HepG2 (cell line): ENCODE results near the gene TUT1. TPM values are rescaled to one million over a fixed set of nuclear protein-coding genes. Genes with fewer than 3 reads are reported as not detected.

Experiments used
- CBX1 ChIP-seq: IDR thresholded peaks from one replicate; pipeline ENCODE4 v1.6.1; 2016; ENCODE audit warnings: antibody characterized with exemption, low read depth
- CBX5 ChIP-seq: sonication (generic); formaldehyde crosslinking; IDR thresholded peaks from 2 replicates; pipeline ENCODE4 v1.4.0; 2020; ENCODE audit warnings: missing genetic modification reagents, borderline replicate concordance
- CREBL2 ChIP-seq: sonication (generic); formaldehyde crosslinking; IDR thresholded peaks from 2 replicates; pipeline ENCODE4 v1.8.1; 2023; ENCODE audit warnings: missing genetic modification reagents, mild to moderate bottlenecking, borderline replicate concordance
- GTF3A ChIP-seq: sonication (generic); formaldehyde crosslinking; conservative IDR thresholded peaks from 2 replicates; pipeline ENCODE4 v1.4.0; 2020; ENCODE audit warnings: mild to moderate bottlenecking, missing genetic modification reagents
- HMG20A ChIP-seq: IDR thresholded peaks from 2 replicates; pipeline ENCODE4 v1.6.1; 2016; ENCODE audit warnings: borderline replicate concordance
- MLX ChIP-seq: IDR thresholded peaks from 2 replicates; pipeline ENCODE4 v1.6.1; 2016
- NFYC ChIP-seq: IDR thresholded peaks from 2 replicates; pipeline ENCODE4 v1.6.1; 2016; ENCODE audit warnings: missing genetic modification reagents, missing compliant biosample characterization
- SAP130 ChIP-seq: IDR thresholded peaks from 2 replicates; pipeline ENCODE4 v1.6.1; 2016; ENCODE audit warnings: low read depth
- UBTF ChIP-seq: sonication (generic); formaldehyde crosslinking; IDR thresholded peaks from 2 replicates; pipeline ENCODE4 v1.4.0; 2020; ENCODE audit warnings: mild to moderate bottlenecking, missing genetic modification reagents
- ZFP1 ChIP-seq: IDR thresholded peaks from 2 replicates; pipeline ENCODE4 v1.6.1; 2016
- ZFP90 ChIP-seq: sonication (generic); formaldehyde crosslinking; IDR thresholded peaks from 2 replicates; pipeline ENCODE4 v1.8.0; 2022; ENCODE audit warnings: missing genetic modification reagents, mild to moderate bottlenecking, inconsistent platforms, borderline replicate concordance
- ZNF691 ChIP-seq: sonication (generic); formaldehyde crosslinking; IDR thresholded peaks from 2 replicates; pipeline ENCODE4 v1.4.0; 2020; ENCODE audit warnings: missing genetic modification reagents, low read depth, mild to moderate bottlenecking, borderline replicate concordance
- ZNF724P ChIP-seq: sonication (generic); formaldehyde crosslinking; IDR thresholded peaks from 2 replicates; pipeline ENCODE4 v1.8.0; 2022; ENCODE audit warnings: missing genetic modification reagents, borderline replicate concordance
- ZNF776 ChIP-seq: sonication (generic); formaldehyde crosslinking; IDR thresholded peaks from 2 replicates; pipeline ENCODE4 v1.4.0; 2020; ENCODE audit warnings: mild to moderate bottlenecking, missing genetic modification reagents
- ZNF816 ChIP-seq: sonication (generic); formaldehyde crosslinking; IDR thresholded peaks from 2 replicates; pipeline ENCODE4 v1.8.0; 2022; ENCODE audit warnings: missing genetic modification reagents, mild to moderate bottlenecking, borderline replicate concordance
- ZNF878 ChIP-seq: sonication (generic); formaldehyde crosslinking; IDR thresholded peaks from 2 replicates; pipeline ENCODE4 v1.8.1; 2023; ENCODE audit warnings: mild to moderate bottlenecking, missing genetic modification reagents, moderate library complexity
- polyA plus RNA-seq, 8 experiments: library from polyadenylated mRNA; depleted of rRNA in 3 of 8; stranded (reverse) in 7 of 8; unstranded in 1 of 8; fragments of >200 nt; fragmentation: Illumina TruSeq in 4 of 8; extraction: Trizol in 4 of 8; gene quantifications; 2 replicates each; pipeline versions ENCODE4 v1.2.1 to v1.2.3, GENCODE V29; 2011 to 2016; ENCODE audit warnings: low read depth in 4 of 8, missing spikeins in 1 of 8, mixed read lengths in 1 of 8; ENCODE audit not compliant: insufficient read depth in 1 of 8
- total RNA-seq, 5 experiments: library from RNA; depleted of rRNA; stranded (reverse); fragments of >200 nt; fragmentation: Illumina TruSeq; extraction: Trizol; gene quantifications; 2 replicates each; pipeline ENCODE4 v1.2.3, GENCODE V29; 2016; ENCODE audit warnings: low read depth in 1 of 5
- TF ChIP-seq, protein P1 (sequence below): sonication (generic); formaldehyde crosslinking; IDR thresholded peaks from 2 replicates; pipeline ENCODE4 v1.5.1; 2020; ENCODE audit warnings: mild to moderate bottlenecking, missing genetic modification reagents, moderate library complexity
- TF ChIP-seq, protein P2 (sequence below), 2 experiments: sonication (generic) in 1 of 2; formaldehyde crosslinking in 1 of 2; IDR thresholded peaks; 2 replicates each; pipeline versions ENCODE4 v1.4.0 to v1.6.1; 2018 to 2020; ENCODE audit warnings: missing genetic modification reagents in 2 of 2, borderline replicate concordance in 1 of 2, low read depth in 1 of 2, mild to moderate bottlenecking in 1 of 2, missing biosample characterization in 1 of 2

TUT1 gene
- total and polyA plus RNA-seq, 2 of the 13 experiments (the other 11 are each of a cell fraction or from before 2014, with no cell fraction given), result 9.7 to 14.3 TPM

GRCh38 chr11:62545437-62546243 is 45.7 kb downstream of the TUT1 start (continued):
- 0 out of 2 replicates have a peak, but pooled peaks have one; percentile 37 for TF ChIP-seq CREBL2 (CRISPR knock-in tag)
- peak; percentile 52 for TF ChIP-seq UBTF (CRISPR knock-in tag)
- TF ChIP-seq NFYC, result peak; percentile 21; the same call in 1 of the 2 replicates
- TF ChIP-seq GTF3A (CRISPR knock-in tag), result no peak
- peak; percentile 51 for TF ChIP-seq CBX1
- TF ChIP-seq SAP130, result peak; percentile 78
- TF ChIP-seq, protein P1, sequence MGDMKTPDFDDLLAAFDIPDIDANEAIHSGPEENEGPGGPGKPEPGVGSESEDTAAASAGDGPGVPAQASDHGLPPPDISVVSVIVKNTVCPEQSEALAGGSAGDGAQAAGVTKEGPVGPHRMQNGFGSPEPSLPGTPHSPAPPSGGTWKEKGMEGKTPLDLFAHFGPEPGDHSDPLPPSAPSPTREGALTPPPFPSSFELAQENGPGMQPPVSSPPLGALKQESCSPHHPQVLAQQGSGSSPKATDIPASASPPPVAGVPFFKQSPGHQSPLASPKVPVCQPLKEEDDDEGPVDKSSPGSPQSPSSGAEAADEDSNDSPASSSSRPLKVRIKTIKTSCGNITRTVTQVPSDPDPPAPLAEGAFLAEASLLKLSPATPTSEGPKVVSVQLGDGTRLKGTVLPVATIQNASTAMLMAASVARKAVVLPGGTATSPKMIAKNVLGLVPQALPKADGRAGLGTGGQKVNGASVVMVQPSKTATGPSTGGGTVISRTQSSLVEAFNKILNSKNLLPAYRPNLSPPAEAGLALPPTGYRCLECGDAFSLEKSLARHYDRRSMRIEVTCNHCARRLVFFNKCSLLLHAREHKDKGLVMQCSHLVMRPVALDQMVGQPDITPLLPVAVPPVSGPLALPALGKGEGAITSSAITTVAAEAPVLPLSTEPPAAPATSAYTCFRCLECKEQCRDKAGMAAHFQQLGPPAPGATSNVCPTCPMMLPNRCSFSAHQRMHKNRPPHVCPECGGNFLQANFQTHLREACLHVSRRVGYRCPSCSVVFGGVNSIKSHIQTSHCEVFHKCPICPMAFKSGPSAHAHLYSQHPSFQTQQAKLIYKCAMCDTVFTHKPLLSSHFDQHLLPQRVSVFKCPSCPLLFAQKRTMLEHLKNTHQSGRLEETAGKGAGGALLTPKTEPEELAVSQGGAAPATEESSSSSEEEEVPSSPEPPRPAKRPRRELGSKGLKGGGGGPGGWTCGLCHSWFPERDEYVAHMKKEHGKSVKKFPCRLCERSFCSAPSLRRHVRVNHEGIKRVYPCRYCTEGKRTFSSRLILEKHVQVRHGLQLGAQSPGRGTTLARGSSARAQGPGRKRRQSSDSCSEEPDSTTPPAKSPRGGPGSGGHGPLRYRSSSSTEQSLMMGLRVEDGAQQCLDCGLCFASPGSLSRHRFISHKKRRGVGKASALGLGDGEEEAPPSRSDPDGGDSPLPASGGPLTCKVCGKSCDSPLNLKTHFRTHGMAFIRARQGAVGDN, result peak; percentile 89
- peak; percentile 80; the same call in 1 of the 2 replicates for TF ChIP-seq ZNF724P (CRISPR knock-in tag)
- peak; percentile 54; the same call in 1 of the 2 replicates for TF ChIP-seq ZNF776 (CRISPR knock-in tag)
- peak; percentile 44; the same call in 1 of the 2 replicates for TF ChIP-seq ZFP1 (CRISPR knock-in tag)
- TF ChIP-seq HMG20A (CRISPR knock-in tag), result 0 out of 2 replicates have a peak, but pooled peaks have one; percentile 20
- TF ChIP-seq ZFP90 (CRISPR knock-in tag), result peak; percentile 65; the same call in 1 of the 2 replicates
- TF ChIP-seq, protein P2, sequence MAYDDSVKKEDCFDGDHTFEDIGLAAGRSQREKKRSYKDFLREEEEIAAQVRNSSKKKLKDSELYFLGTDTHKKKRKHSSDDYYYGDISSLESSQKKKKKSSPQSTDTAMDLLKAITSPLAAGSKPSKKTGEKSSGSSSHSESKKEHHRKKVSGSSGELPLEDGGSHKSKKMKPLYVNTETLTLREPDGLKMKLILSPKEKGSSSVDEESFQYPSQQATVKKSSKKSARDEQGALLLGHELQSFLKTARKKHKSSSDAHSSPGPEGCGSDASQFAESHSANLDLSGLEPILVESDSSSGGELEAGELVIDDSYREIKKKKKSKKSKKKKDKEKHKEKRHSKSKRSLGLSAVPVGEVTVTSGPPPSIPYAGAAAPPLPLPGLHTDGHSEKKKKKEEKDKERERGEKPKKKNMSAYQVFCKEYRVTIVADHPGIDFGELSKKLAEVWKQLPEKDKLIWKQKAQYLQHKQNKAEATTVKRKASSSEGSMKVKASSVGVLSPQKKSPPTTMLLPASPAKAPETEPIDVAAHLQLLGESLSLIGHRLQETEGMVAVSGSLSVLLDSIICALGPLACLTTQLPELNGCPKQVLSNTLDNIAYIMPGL (CRISPR knock-in tag; IDR thresholded peaks at IDR 0.05; ENCODE audit: borderline replicate concordance in 1 of 2, low read depth in 1 of 2), result peak; percentile 55 to 65; a peak in 2 of 4 replicates
- TF ChIP-seq MLX (CRISPR knock-in tag), result no peak
- TF ChIP-seq ZNF878 (CRISPR knock-in tag), result 0 out of 2 replicates have a peak, but pooled peaks have one; percentile 43
- TF ChIP-seq CBX5 (CRISPR knock-in tag), result no peak; the same call in 1 of the 2 replicates
- TF ChIP-seq ZNF691 (CRISPR knock-in tag), result no peak
- TF ChIP-seq ZNF816, result no peak
